WTC11 (cell line): Measurements from ENCODE around the gene TCHH. TPM values are rescaled to one million over a fixed set of nuclear protein-coding genes. Genes with fewer than 3 reads are reported as not detected.

Experiments
- ATAC-seq: fragments of 200-7000 bp; cut with Tn5 transposase; 2 replicates; pipeline ENCODE4 v1.10.0; 2021; ENCODE audit warnings: mild to moderate bottlenecking, moderate library complexity
- CTCF ChIA-PET: fragments of 300-600 bp; sonication (Branson Sonifier 250); formaldehyde crosslinking; loops from one replicate; lab custom pipeline; 2021; ENCODE audit warnings: antibody characterized with exemption; lab: Charles Lee
- POLR2A ChIA-PET: fragments of 350-600 bp; sonication (Branson Sonifier 250); formaldehyde crosslinking; loops from one replicate; lab custom pipeline; 2021; ENCODE audit warnings: antibody characterized with exemption; lab: Charles Lee
- DNase-seq: peaks from one replicate; pipeline ENCODE4 v3.0.0; 2021; ENCODE audit warnings: low spot score
- H3K27ac Mint-ChIP-seq: 2 replicates; pipeline ENCODE4 v1.8.0; 2021; ENCODE audit warnings: mixed read lengths
- H3K27me3 Mint-ChIP-seq: 2 replicates; pipeline ENCODE4 v1.8.0; 2021; ENCODE audit warnings: low read depth, mild to moderate bottlenecking, moderate library complexity, mixed read lengths
- H3K36me3 Mint-ChIP-seq: 2 replicates; pipeline ENCODE4 v1.8.0; 2021; ENCODE audit warnings: mixed read lengths
- H3K4me1 Mint-ChIP-seq: 2 replicates; pipeline ENCODE4 v1.8.0; 2022; ENCODE audit warnings: mixed read lengths
- H3K4me3 Mint-ChIP-seq: 2 replicates; pipeline ENCODE4 v1.8.0; 2021; ENCODE audit warnings: mild to moderate bottlenecking, moderate library complexity, mixed read lengths
- H3K9me3 Mint-ChIP-seq: 2 replicates; pipeline ENCODE4 v1.8.0; 2021; ENCODE audit warnings: mixed read lengths
- AR ChIP-seq: fragments of 250-450 bp; sonication (Bioruptor Pico); IDR thresholded peaks from 2 replicates; pipeline ENCODE4 v1.9.0; 2021; ENCODE audit warnings: mild to moderate bottlenecking
- ATF2 ChIP-seq: sonication (generic); formaldehyde crosslinking; IDR thresholded peaks from 2 replicates; pipeline ENCODE4 v1.8.1; 2022; ENCODE audit warnings: low read depth, missing genetic modification reagents, borderline replicate concordance
- CREB1 ChIP-seq: sonication (generic); formaldehyde crosslinking; IDR thresholded peaks from 2 replicates; pipeline ENCODE4 v1.8.0; 2023; ENCODE audit warnings: mild to moderate bottlenecking, missing genetic modification reagents
- ERG ChIP-seq: fragments of 250-450 bp; sonication (Bioruptor Pico); IDR thresholded peaks from 2 replicates; pipeline ENCODE4 v1.8.0; 2021; ENCODE audit warnings: mild to moderate bottlenecking
- FOXP4 ChIP-seq: sonication (generic); formaldehyde crosslinking; IDR thresholded peaks from 2 replicates; pipeline ENCODE4 v1.8.0; 2022; ENCODE audit warnings: mild to moderate bottlenecking, missing genetic modification reagents
- GRHL2 ChIP-seq: fragments of 250-450 bp; sonication (Bioruptor Pico); IDR thresholded peaks from 2 replicates; pipeline ENCODE4 v1.8.0; 2022; ENCODE audit warnings: mild to moderate bottlenecking, moderate library complexity; ENCODE audit not compliant: insufficient replicate concordance, severe bottlenecking
- IRF1 ChIP-seq: sonication (generic); formaldehyde crosslinking; IDR thresholded peaks from 2 replicates; pipeline ENCODE4 v1.8.0; 2023; ENCODE audit warnings: missing genetic modification reagents
- MLX ChIP-seq: sonication (generic); formaldehyde crosslinking; IDR thresholded peaks from 2 replicates; pipeline ENCODE4 v1.8.1; 2023; ENCODE audit warnings: mild to moderate bottlenecking, missing genetic modification reagents, moderate library complexity
- MXD4 ChIP-seq: fragments of 250-450 bp; sonication (Bioruptor Pico); IDR thresholded peaks from 2 replicates; pipeline ENCODE4 v1.8.0; 2021; ENCODE audit warnings: mild to moderate bottlenecking, moderate library complexity, borderline replicate concordance
- MYBL2 ChIP-seq: sonication (generic); formaldehyde crosslinking; IDR thresholded peaks from 2 replicates; pipeline ENCODE4 v1.8.1; 2023; ENCODE audit warnings: mild to moderate bottlenecking, moderate library complexity, missing genetic modification reagents
- PRDM15 ChIP-seq: sonication (generic); formaldehyde crosslinking; IDR thresholded peaks from 2 replicates; pipeline ENCODE4 v1.8.0; 2022; ENCODE audit warnings: missing genetic modification reagents
- PREB ChIP-seq: sonication (generic); formaldehyde crosslinking; IDR thresholded peaks from 2 replicates; pipeline ENCODE4 v1.8.1; 2022; ENCODE audit warnings: mild to moderate bottlenecking, missing genetic modification reagents, moderate library complexity, borderline replicate concordance
- SMAD4 ChIP-seq: sonication (generic); formaldehyde crosslinking; IDR thresholded peaks from 2 replicates; pipeline ENCODE4 v1.8.0; 2022; ENCODE audit warnings: mild to moderate bottlenecking, missing genetic modification reagents
- TCF7 ChIP-seq: sonication (generic); formaldehyde crosslinking; IDR thresholded peaks from 2 replicates; pipeline ENCODE4 v1.8.0; 2022; ENCODE audit warnings: mild to moderate bottlenecking, low read depth, missing genetic modification reagents, moderate library complexity
- TEAD4 ChIP-seq: sonication (generic); formaldehyde crosslinking; IDR thresholded peaks from 2 replicates; pipeline ENCODE4 v1.8.0; 2022; ENCODE audit warnings: mild to moderate bottlenecking, missing genetic modification reagents
- USF2 ChIP-seq: sonication (generic); formaldehyde crosslinking; IDR thresholded peaks from 2 replicates; pipeline ENCODE4 v1.8.1; 2023; ENCODE audit warnings: mild to moderate bottlenecking, missing genetic modification reagents, moderate library complexity
- ZNF219 ChIP-seq: sonication (generic); formaldehyde crosslinking; IDR thresholded peaks from 2 replicates; pipeline ENCODE4 v1.8.0; 2023; ENCODE audit warnings: missing genetic modification reagents, mild to moderate bottlenecking, borderline replicate concordance
- ZNF396 ChIP-seq: fragments of 250-450 bp; sonication (Bioruptor Pico); IDR thresholded peaks from 2 replicates; pipeline ENCODE4 v1.8.0; 2021; ENCODE audit warnings: mild to moderate bottlenecking, moderate library complexity, borderline replicate concordance
- ZNF423 ChIP-seq: fragments of 250-450 bp; sonication (Bioruptor Pico); IDR thresholded peaks from 2 replicates; pipeline ENCODE4 v2.1.2; 2022; ENCODE audit warnings: mild to moderate bottlenecking, moderate library complexity
- total RNA-seq: library from RNA; stranded (reverse); gene quantifications from 3 replicates; pipeline ENCODE4 v1.2.3, GENCODE V29; 2021

Gene TCHH
- total RNA-seq, 1 experiment from 2014 or later = 0.04 TPM

GRCh38 chr1:152153996-152154395 lies 38.8 kb upstream of the TCHH start:
- H3K4me1 Mint-ChIP-seq = no peaks in the 10 kb centered on the region
- no peak for ATAC-seq
- H3K36me3 Mint-ChIP-seq = peaks cover 58% of the 10 kb centered on the region
- peaks cover 24% of the 10 kb centered on the region for H3K27me3 Mint-ChIP-seq
- H3K4me3 Mint-ChIP-seq = no peak overlapping the region
- no peak for DNase-seq
- TF ChIP-seq MYBL2 (CRISPR knock-in tag) = no peak
- no peak for TF ChIP-seq USF2 (CRISPR knock-in tag)
- no peak for TF ChIP-seq PRDM15
- TF ChIP-seq MLX (CRISPR knock-in tag) = no peak
- TF ChIP-seq ZNF219 = no peak
- no peak for TF ChIP-seq TEAD4 (CRISPR knock-in tag)
- no peak for TF ChIP-seq PREB (CRISPR knock-in tag)
- TF ChIP-seq TCF7 (CRISPR knock-in tag) = no peak
- TF ChIP-seq MXD4 (CRISPR knock-in tag) = no peak
- no peak overlapping the region for H3K27ac Mint-ChIP-seq
- CTCF ChIA-PET = no interaction called here
- peaks cover 90% of the 10 kb centered on the region for H3K9me3 Mint-ChIP-seq
- POLR2A ChIA-PET = no interaction called here

- ATAC-seq (no peak), DNase-seq (no peak)
- Mint-ChIP-seq H3K27me3 (peaks cover 26% of the 10 kb centered on the region), H3K4me1 (no peaks in the 10 kb centered on the region), H3K27ac (no peak overlapping the region), H3K4me3 (no peak overlapping the region), H3K36me3 (peaks cover 72% of the 10 kb centered on the region), H3K9me3 (peaks cover 91% of the 10 kb centered on the region)
- POLR2A ChIA-PET = no interaction called here
- CTCF ChIA-PET = no interaction called here
- TF ChIP-seq AR (no peak), SMAD4 (CRISPR knock-in tag) (no peak), ZNF423 (CRISPR knock-in tag) (no peak), GRHL2 (CRISPR knock-in tag) (no peak), MYBL2 (CRISPR knock-in tag) (no peak), CREB1 (CRISPR knock-in tag) (no peak), ATF2 (CRISPR knock-in tag) (no peak), ZNF396 (CRISPR knock-in tag) (no peak), IRF1 (no peak), TEAD4 (CRISPR knock-in tag) (no peak), FOXP4 (CRISPR knock-in tag) (no peak), ERG (CRISPR knock-in tag) (no peak)
Observed at GRCh38 chr1:152151646-152152045, 36.4 kb upstream of the TCHH start.
